ENCODE data around the gene DPP8. TPM values are rescaled to one million over a fixed set of nuclear protein-coding genes. Genes with fewer than 3 reads are reported as not detected.
"Not testable (repeated sequence)": the region's sequence is repeated elsewhere in the genome, so short reads cannot be mapped to it uniquely, and the experiment has no call there.

Gene DPP8
- total RNA-seq, 1 experiment from 2014 or later, result 27.1 TPM

- intact Hi-C loops (cut with micrococcal nuclease), result no loop called here
- H2AFZ ChIP-seq (ENCODE audit: low read depth, low read length, poor library complexity, severe bottlenecking), result no peak overlapping the region
- H3K4me3 ChIP-seq (replicated peaks in 1 of 2; ENCODE audit: low read depth in 1 of 2, low read length in 2 of 2), result no peak overlapping the region
- TF ChIP-seq YY1 (IDR thresholded peaks at IDR 0.05; ENCODE audit: extremely low read depth, insufficient replicate concordance, low read depth, low read length) (no peak), SP1 (IDR thresholded peaks at IDR 0.05; ENCODE audit: low read depth) (no peak), RAD21 (IDR thresholded peaks at IDR 0.05; ENCODE audit: low read depth) (no peak), EZH2phosphoT487 (IDR thresholded peaks at IDR 0.05; ENCODE audit: borderline replicate concordance) (no peak), SIN3A (IDR thresholded peaks at IDR 0.05; ENCODE audit: low read depth) (no peak), ZNF274 (IDR thresholded peaks at IDR 0.05; ENCODE audit: low read depth, low read length) (no peak), ELF1 (IDR thresholded peaks at IDR 0.05; ENCODE audit: borderline replicate concordance, low read depth) (no peak), CBX3 (IDR thresholded peaks at IDR 0.05; ENCODE audit: low read depth) (no peak)
- TF ChIP-seq, protein P1, sequence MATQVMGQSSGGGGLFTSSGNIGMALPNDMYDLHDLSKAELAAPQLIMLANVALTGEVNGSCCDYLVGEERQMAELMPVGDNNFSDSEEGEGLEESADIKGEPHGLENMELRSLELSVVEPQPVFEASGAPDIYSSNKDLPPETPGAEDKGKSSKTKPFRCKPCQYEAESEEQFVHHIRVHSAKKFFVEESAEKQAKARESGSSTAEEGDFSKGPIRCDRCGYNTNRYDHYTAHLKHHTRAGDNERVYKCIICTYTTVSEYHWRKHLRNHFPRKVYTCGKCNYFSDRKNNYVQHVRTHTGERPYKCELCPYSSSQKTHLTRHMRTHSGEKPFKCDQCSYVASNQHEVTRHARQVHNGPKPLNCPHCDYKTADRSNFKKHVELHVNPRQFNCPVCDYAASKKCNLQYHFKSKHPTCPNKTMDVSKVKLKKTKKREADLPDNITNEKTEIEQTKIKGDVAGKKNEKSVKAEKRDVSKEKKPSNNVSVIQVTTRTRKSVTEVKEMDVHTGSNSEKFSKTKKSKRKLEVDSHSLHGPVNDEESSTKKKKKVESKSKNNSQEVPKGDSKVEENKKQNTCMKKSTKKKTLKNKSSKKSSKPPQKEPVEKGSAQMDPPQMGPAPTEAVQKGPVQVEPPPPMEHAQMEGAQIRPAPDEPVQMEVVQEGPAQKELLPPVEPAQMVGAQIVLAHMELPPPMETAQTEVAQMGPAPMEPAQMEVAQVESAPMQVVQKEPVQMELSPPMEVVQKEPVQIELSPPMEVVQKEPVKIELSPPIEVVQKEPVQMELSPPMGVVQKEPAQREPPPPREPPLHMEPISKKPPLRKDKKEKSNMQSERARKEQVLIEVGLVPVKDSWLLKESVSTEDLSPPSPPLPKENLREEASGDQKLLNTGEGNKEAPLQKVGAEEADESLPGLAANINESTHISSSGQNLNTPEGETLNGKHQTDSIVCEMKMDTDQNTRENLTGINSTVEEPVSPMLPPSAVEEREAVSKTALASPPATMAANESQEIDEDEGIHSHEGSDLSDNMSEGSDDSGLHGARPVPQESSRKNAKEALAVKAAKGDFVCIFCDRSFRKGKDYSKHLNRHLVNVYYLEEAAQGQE (IDR thresholded peaks at IDR 0.05; ENCODE audit: low read depth), result no peak
- H3K27ac ChIP-seq (ENCODE audit: low read depth, low read length), result no peak overlapping the region
- H3K9ac ChIP-seq (ENCODE audit: low read length), result no peak overlapping the region
- H3K9me2 ChIP-seq (ENCODE audit: insufficient read depth), result no peaks in the 10 kb centered on the region
- ATAC-seq (no peak), DNase-seq (ENCODE audit: low read depth, low spot score) (no peak)
- H3K36me3 ChIP-seq (ENCODE audit: control insufficient read depth in 1 of 2, insufficient read depth in 2 of 2, low read length in 2 of 2), result peaks cover 0 to 20% of the 10 kb centered on the region in 2 experiments; a peak in 2 of 4 replicates
- no TSS peak for BruUV-seq (replicated peaks)
- H3K27me3 ChIP-seq (ENCODE audit: insufficient read depth, low read length), result no peaks in the 10 kb centered on the region
- H3K4me1 ChIP-seq (ENCODE audit: control insufficient read depth in 1 of 2, insufficient read depth in 2 of 2, low read length in 2 of 2), result no peaks in the 10 kb centered on the region
- H4K20me1 ChIP-seq (ENCODE audit: insufficient read depth), result no peaks in the 10 kb centered on the region
- H3K79me2 ChIP-seq (ENCODE audit: insufficient read depth, low read length), result no peaks in the 10 kb centered on the region
- POLR2A ChIA-PET, result no interaction called here
- CTCF ChIA-PET, result no interaction called here
- H3K9me3 ChIP-seq (ENCODE audit: control insufficient read depth in 1 of 2, insufficient read depth in 1 of 2, low read depth in 1 of 2, low read length in 2 of 2), result no peaks in the 10 kb centered on the region
- RAD21 ChIA-PET (ENCODE audit: low non-redundant PET in 1 of 2, low total read pairs in 2 of 2, uncharacterized antibody in 2 of 2, unreplicated experiment in 2 of 2), result no interaction called here
- H3K4me2 ChIP-seq (ENCODE audit: low read length), result no peak overlapping the region
Measured at GRCh38 chr15:65466901-65467300, 50.6 kb downstream of the DPP8 start.

DNA sequence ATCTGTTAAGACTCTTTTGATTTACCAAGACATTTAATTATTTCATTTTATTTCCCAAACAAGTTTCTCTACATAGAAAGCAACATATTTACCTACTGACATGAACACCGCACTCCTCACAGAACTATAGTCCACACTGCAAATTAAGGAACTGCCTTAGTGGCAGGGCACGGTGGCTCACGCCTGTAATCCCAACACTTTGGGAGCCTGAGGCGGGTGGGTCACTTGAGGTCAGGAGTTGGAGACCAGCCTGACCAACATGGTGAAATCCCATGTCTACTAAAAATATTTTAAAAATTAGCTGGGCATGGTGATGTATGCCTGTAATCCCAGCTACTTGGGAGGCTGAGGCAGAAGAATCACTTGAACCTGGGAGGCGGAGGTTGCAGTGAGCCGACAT lies 54.4 kb downstream of the DPP8 start:
- H3K4me1 ChIP-seq (ENCODE audit: control insufficient read depth in 1 of 2, insufficient read depth in 2 of 2, low read length in 2 of 2); H3K9me2 ChIP-seq (ENCODE audit: insufficient read depth); POLR2A ChIA-PET; H3K27ac ChIP-seq (ENCODE audit: low read depth, low read length); H4K20me1 ChIP-seq (ENCODE audit: insufficient read depth); CTCF ChIA-PET; H3K4me3 ChIP-seq (replicated peaks in 1 of 2; ENCODE audit: low read depth in 1 of 2, low read length in 2 of 2); H3K9ac ChIP-seq (ENCODE audit: low read length); intact Hi-C loops (cut with micrococcal nuclease); H3K9me3 ChIP-seq (ENCODE audit: control insufficient read depth in 1 of 2, insufficient read depth in 1 of 2, low read depth in 1 of 2, low read length in 2 of 2); H3K4me2 ChIP-seq (ENCODE audit: low read length); RAD21 ChIA-PET (ENCODE audit: low non-redundant PET in 1 of 2, low total read pairs in 2 of 2, uncharacterized antibody in 2 of 2, unreplicated experiment in 2 of 2); H3K27me3 ChIP-seq (ENCODE audit: insufficient read depth, low read length); ATAC-seq; BruUV-seq (replicated peaks); H3K79me2 ChIP-seq (ENCODE audit: insufficient read depth, low read length); DNase-seq (ENCODE audit: low read depth, low spot score); H2AFZ ChIP-seq (ENCODE audit: low read depth, low read length, poor library complexity, severe bottlenecking): not testable (repeated sequence)
- H3K36me3 ChIP-seq (ENCODE audit: control insufficient read depth in 1 of 2, insufficient read depth in 2 of 2, low read length in 2 of 2), result peaks cover 9 to 18% of the 10 kb centered on the region in 2 experiments; a peak in 3 of 4 replicates

Data from HCT116 (cell line).